ENCODE measurements around the gene AIP.

Gene AIP

DNA sequence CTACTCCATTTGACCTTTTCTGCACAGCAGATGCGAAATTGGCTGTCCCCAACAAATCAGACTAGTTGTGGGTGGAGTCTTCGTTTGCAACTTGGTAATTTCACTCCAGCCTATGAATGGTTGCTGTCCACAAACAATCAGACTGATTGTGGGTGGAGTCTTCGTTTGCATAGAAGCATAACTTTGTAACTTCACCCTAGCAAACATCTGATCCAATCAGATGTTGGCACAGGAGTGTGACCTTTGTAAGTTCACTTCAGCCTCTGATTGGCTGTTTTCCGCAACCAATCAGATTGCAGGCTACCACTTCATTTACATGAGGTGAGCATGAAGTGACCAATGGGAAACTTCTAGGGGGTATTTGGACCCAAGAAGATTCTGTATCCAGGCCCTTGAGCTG, 56.7 kb downstream of the AIP start:
- H4K20me1 ChIP-seq (ENCODE audit: insufficient read depth, low read length, poor library complexity, severe bottlenecking), result no peaks in the 10 kb centered on the region
- no peak overlapping the region for H2AFZ ChIP-seq (ENCODE audit: low read length)
- TF ChIP-seq EZH2phosphoT487 (IDR thresholded peaks at IDR 0.05; ENCODE audit: borderline replicate concordance), result no peak
- TF ChIP-seq, protein P1, sequence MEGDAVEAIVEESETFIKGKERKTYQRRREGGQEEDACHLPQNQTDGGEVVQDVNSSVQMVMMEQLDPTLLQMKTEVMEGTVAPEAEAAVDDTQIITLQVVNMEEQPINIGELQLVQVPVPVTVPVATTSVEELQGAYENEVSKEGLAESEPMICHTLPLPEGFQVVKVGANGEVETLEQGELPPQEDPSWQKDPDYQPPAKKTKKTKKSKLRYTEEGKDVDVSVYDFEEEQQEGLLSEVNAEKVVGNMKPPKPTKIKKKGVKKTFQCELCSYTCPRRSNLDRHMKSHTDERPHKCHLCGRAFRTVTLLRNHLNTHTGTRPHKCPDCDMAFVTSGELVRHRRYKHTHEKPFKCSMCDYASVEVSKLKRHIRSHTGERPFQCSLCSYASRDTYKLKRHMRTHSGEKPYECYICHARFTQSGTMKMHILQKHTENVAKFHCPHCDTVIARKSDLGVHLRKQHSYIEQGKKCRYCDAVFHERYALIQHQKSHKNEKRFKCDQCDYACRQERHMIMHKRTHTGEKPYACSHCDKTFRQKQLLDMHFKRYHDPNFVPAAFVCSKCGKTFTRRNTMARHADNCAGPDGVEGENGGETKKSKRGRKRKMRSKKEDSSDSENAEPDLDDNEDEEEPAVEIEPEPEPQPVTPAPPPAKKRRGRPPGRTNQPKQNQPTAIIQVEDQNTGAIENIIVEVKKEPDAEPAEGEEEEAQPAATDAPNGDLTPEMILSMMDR (conservative IDR thresholded peaks at IDR 0.05; ENCODE audit: low read length), result no peak
- H3K9me2 ChIP-seq (replicated peaks; ENCODE audit: low read depth, low read length), result no peaks in the 10 kb centered on the region
- no peak overlapping the region for H3K4me2 ChIP-seq (ENCODE audit: low read depth, low read length, poor library complexity, severe bottlenecking)
- H3K9me3 ChIP-seq (ENCODE audit: insufficient read depth, low read depth, low read length), result peaks cover 2% of the 10 kb centered on the region; the same call in 1 of the 2 replicates
- no peaks in the 10 kb centered on the region for H3K27me3 ChIP-seq (ENCODE audit: insufficient read depth, low read length, poor library complexity, severe bottlenecking)
- no peak overlapping the region for H3K9ac ChIP-seq (ENCODE audit: low read depth, low read length, poor library complexity, severe bottlenecking)
- no peaks in the 10 kb centered on the region for H3K4me1 ChIP-seq (ENCODE audit: insufficient read depth, low read length, poor library complexity, severe bottlenecking)
- no peaks in the 10 kb centered on the region for H3K79me2 ChIP-seq (ENCODE audit: insufficient read depth, low read length)
- H3F3A ChIP-seq (ENCODE audit: low read depth), result no peaks in the 10 kb centered on the region
- no peaks in the 10 kb centered on the region for H3K36me3 ChIP-seq (ENCODE audit: insufficient read depth, low read length)
- H3K4me3 ChIP-seq (ENCODE audit: low read length, poor library complexity, severe bottlenecking), result no peak overlapping the region

Data from Loucy (cell line).